ENCODE measurements around the gene TMEM186.

TMEM186 gene

DNA sequence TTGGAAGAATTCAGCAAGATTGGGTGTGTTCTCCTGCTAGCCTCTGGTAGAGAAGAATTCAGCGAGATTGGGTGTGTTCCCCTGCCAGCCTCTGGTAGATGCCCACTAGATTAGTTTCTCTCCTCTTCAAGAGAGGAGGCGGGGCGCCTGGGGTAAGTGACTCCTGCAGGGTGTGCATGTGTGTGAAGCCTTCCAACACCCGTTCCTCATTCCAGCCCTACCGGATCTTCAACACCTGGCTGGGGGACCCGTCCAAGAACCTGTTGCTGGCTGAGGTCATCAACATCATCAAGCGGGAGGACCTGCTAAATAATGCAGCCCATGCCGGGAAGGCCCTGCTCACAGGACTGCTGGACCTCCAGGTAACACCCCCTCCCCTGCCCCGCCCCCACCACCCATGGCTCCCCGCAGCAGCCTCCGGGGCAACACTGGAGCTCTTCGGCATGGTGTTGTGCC lies 21.3 kb downstream of the TMEM186 start:
- H3K79me2 ChIP-seq (ENCODE audit: low read length) = no peaks in the 10 kb centered on the region
- H2AFZ ChIP-seq (ENCODE audit: low read depth, low read length) = no peak overlapping the region
- H3K4me1 ChIP-seq (ENCODE audit: low read length) = no peaks in the 10 kb centered on the region
- H3K36me3 ChIP-seq (replicated peaks; ENCODE audit: low read depth, low read length) = no peaks in the 10 kb centered on the region
- H3K4me3 ChIP-seq (ENCODE audit: low read length) = no peak overlapping the region
- no peaks in the 10 kb centered on the region for H3K9me3 ChIP-seq (ENCODE audit: insufficient read depth, low read length)
- no peaks in the 10 kb centered on the region for H4K20me1 ChIP-seq (ENCODE audit: insufficient read depth, low read length)
- no peak overlapping the region for H3K4me2 ChIP-seq (ENCODE audit: low read length)
- no peak overlapping the region for H3K9ac ChIP-seq (ENCODE audit: low read length)
- H3K27ac ChIP-seq (ENCODE audit: low read length) = no peak overlapping the region
- TF ChIP-seq EZH2phosphoT487 (IDR thresholded peaks at IDR 0.05; ENCODE audit: low read depth) (no peak), CTCF (IDR thresholded peaks at IDR 0.05; ENCODE audit: low read depth, low read length) (no peak)
- H3K27me3 ChIP-seq (ENCODE audit: low read depth, low read length) = no peaks in the 10 kb centered on the region

GRCh38 chr16:8775359-8775758 lies 22.1 kb downstream of the TMEM186 start:
- no peaks in the 10 kb centered on the region for H4K20me1 ChIP-seq (ENCODE audit: insufficient read depth, low read length)
- no peak overlapping the region for H3K27ac ChIP-seq (ENCODE audit: low read length)
- no peaks in the 10 kb centered on the region for H3K9me3 ChIP-seq (ENCODE audit: insufficient read depth, low read length)
- no peak for TF ChIP-seq CTCF (IDR thresholded peaks at IDR 0.05; ENCODE audit: low read depth, low read length)
- TF ChIP-seq EZH2phosphoT487 (IDR thresholded peaks at IDR 0.05; ENCODE audit: low read depth) = no peak
- H3K9ac ChIP-seq (ENCODE audit: low read length) = no peak overlapping the region
- no peaks in the 10 kb centered on the region for H3K36me3 ChIP-seq (replicated peaks; ENCODE audit: low read depth, low read length)
- H3K4me1 ChIP-seq (ENCODE audit: low read length) = no peaks in the 10 kb centered on the region
- H2AFZ ChIP-seq (ENCODE audit: low read depth, low read length) = no peak overlapping the region
- H3K4me2 ChIP-seq (ENCODE audit: low read length) = no peak overlapping the region
- no peak overlapping the region for H3K4me3 ChIP-seq (ENCODE audit: low read length)
- no peaks in the 10 kb centered on the region for H3K79me2 ChIP-seq (ENCODE audit: low read length)
- H3K27me3 ChIP-seq (ENCODE audit: low read depth, low read length) = no peaks in the 10 kb centered on the region

GRCh38 chr16:8774208-8774607 lies 23.2 kb downstream of the TMEM186 start:
- H3K9me3 ChIP-seq (ENCODE audit: insufficient read depth, low read length) = no peaks in the 10 kb centered on the region
- H4K20me1 ChIP-seq (ENCODE audit: insufficient read depth, low read length) = no peaks in the 10 kb centered on the region
- no peaks in the 10 kb centered on the region for H3K36me3 ChIP-seq (replicated peaks; ENCODE audit: low read depth, low read length)
- H3K4me1 ChIP-seq (ENCODE audit: low read length) = no peaks in the 10 kb centered on the region
- no peak overlapping the region for H3K4me3 ChIP-seq (ENCODE audit: low read length)
- no peaks in the 10 kb centered on the region for H3K79me2 ChIP-seq (ENCODE audit: low read length)
- H2AFZ ChIP-seq (ENCODE audit: low read depth, low read length) = no peak overlapping the region
- H3K27ac ChIP-seq (ENCODE audit: low read length) = no peak overlapping the region
- no peak overlapping the region for H3K9ac ChIP-seq (ENCODE audit: low read length)
- H3K27me3 ChIP-seq (ENCODE audit: low read depth, low read length) = no peaks in the 10 kb centered on the region
- H3K4me2 ChIP-seq (ENCODE audit: low read length) = no peak overlapping the region
- no peak for TF ChIP-seq EZH2phosphoT487 (IDR thresholded peaks at IDR 0.05; ENCODE audit: low read depth)
- no peak for TF ChIP-seq CTCF (IDR thresholded peaks at IDR 0.05; ENCODE audit: low read depth, low read length)

DNA sequence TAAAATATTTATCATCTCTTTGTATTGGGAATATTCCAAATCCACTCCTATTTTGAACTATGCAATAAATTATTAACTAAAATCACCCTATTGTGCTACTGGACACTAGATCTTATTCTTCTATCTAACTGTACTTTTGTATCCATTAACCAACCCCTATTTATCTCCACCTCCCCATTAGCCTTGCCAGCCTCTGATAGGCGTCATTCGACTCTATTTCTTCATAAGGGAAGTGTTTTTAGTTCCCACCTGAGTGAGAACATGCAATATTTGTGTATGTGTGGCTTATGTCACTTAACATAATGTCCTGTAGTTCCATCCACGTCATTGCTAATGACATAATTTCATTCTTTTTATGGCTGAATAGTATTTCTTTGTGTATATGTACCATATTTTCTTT lies 23.9 kb downstream of the TMEM186 start:
- TF ChIP-seq EZH2phosphoT487 (IDR thresholded peaks at IDR 0.05; ENCODE audit: low read depth) (no peak), CTCF (IDR thresholded peaks at IDR 0.05; ENCODE audit: low read depth, low read length) (no peak)
- no peaks in the 10 kb centered on the region for H3K36me3 ChIP-seq (replicated peaks; ENCODE audit: low read depth, low read length)
- H2AFZ ChIP-seq (ENCODE audit: low read depth, low read length) = no peak overlapping the region
- H3K79me2 ChIP-seq (ENCODE audit: low read length) = no peaks in the 10 kb centered on the region
- no peaks in the 10 kb centered on the region for H3K4me1 ChIP-seq (ENCODE audit: low read length)
- no peak overlapping the region for H3K27ac ChIP-seq (ENCODE audit: low read length)
- no peaks in the 10 kb centered on the region for H3K27me3 ChIP-seq (ENCODE audit: low read depth, low read length)
- no peak overlapping the region for H3K4me2 ChIP-seq (ENCODE audit: low read length)
- no peak overlapping the region for H3K4me3 ChIP-seq (ENCODE audit: low read length)
- no peaks in the 10 kb centered on the region for H3K9me3 ChIP-seq (ENCODE audit: insufficient read depth, low read length)
- no peak overlapping the region for H3K9ac ChIP-seq (ENCODE audit: low read length)
- no peaks in the 10 kb centered on the region for H4K20me1 ChIP-seq (ENCODE audit: insufficient read depth, low read length)
